Fibroblast of skin of scalp (primary cell): ENCODE data around the gene LTBP4.
A peak's percentile ranks its signal among the peaks of the same experiment; 100 is the strongest.
"Not testable (repeated sequence)": the region's sequence is repeated elsewhere in the genome, so short reads cannot be mapped to it uniquely, and the experiment has no call there.

ENCODE experiments used
- DNase-seq: peaks from one replicate; pipeline ENCODE4 v3.0.0-alpha.2; 2013

Gene LTBP4

DNA sequence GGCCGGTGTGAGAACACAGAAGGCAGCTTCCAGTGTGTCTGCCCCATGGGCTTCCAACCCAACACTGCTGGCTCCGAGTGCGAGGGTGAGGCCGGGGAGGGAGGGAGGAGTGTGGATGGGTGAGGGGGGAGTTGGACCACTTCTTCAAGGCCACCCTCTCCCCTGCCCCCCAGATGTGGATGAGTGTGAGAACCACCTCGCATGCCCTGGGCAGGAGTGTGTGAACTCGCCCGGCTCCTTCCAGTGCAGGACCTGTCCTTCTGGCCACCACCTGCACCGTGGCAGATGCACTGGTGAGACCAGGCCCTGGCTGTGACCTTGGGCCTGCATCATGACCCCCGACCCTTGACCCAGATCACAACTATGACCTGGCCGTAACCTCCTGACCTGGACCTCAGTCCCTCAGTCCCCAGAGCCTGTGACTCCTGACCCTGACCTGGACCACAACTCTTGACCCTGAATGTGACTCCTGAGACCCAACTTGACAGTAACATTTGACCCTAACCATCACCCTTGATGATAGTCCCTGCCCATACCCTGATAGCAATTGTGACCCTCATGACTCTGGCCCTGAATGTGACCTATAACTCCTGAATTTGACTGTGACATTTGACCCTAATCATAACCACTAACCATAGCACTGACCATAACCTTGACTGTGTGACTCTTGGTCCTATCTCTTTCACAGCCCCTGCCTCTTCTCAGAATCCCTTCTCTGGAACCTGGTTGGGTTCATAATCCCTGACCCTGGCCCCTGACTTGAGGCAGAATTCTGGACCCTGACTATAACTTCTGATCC is 10.9 kb downstream of the LTBP4 start:
- no peak for DNase-seq

DNA sequence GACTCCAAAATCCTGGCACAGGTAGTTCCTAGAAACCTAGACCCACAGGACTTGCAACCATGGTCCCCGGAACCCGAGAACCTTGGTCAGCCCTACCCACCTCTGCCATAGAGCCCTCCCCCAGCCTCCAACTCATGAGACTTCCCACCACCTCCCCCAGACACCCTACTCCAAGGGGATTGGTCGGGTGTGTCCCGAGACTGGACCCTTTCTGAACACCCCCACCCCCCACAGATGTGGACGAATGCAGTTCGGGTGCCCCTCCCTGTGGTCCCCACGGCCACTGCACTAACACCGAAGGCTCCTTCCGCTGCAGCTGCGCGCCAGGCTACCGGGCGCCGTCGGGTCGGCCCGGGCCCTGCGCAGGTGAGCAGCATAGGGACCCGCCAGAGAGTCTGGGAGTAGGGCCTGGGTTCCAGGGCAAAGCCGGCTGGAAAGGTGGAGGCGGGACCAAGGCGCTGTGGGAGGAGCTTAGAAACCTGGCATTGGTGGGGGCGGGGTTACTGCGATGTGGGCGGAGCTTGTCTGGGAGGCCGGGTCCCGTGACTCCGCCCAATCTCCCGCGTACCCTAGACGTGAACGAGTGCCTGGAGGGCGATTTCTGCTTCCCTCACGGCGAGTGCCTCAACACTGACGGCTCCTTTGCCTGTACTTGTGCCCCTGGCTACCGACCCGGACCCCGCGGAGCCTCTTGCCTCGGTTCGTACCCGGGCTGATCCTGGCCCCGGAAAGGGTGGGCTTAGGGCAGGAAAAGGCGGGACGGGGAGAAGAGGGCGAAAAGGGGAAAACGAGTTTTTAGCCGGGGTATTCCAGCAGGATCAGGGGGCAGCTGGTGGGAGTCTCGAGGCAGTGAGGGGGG is 11.9 kb downstream of the LTBP4 start:
- peak; percentile 35 for DNase-seq

DNA sequence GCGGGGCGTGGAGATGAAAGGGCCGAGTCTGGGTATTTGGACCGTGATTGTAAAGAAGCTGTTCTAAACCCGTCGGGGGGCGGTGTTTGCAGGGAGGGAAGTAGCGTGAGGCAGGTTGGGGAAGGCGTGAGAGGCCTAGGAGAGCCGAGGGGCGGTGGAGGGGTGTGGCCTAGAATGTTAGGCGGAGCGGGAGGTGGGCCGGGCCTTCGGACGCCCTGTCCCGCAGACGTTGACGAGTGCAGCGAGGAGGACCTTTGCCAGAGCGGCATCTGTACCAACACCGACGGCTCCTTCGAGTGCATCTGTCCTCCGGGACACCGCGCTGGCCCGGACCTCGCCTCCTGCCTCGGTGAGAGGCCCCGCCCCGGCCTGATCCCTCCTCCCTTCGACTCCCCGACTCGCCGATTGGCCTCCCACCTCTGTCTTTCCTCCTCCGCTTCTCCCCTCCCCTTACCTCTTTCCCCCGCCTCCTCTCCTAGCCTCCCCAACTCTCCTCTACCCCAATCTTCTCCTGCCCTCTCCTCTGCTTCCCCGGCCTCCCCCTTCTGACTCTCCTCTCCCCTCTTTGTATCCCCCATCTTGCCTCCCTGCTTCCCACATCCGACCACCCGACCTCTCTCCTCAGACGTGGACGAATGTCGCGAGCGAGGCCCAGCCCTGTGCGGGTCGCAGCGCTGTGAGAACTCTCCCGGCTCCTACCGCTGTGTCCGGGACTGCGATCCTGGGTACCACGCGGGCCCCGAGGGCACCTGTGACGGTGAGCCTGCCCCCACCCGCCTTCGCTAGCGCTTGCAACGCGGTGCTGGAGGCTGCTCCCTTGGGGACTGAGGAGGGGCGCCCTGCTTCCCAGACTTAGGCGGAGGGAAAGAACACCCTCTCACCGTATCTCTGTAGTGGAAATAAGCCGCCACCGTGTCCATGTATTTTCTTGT is 12.8 kb downstream of the LTBP4 start:
- DNase-seq: peak; percentile 79

DNA sequence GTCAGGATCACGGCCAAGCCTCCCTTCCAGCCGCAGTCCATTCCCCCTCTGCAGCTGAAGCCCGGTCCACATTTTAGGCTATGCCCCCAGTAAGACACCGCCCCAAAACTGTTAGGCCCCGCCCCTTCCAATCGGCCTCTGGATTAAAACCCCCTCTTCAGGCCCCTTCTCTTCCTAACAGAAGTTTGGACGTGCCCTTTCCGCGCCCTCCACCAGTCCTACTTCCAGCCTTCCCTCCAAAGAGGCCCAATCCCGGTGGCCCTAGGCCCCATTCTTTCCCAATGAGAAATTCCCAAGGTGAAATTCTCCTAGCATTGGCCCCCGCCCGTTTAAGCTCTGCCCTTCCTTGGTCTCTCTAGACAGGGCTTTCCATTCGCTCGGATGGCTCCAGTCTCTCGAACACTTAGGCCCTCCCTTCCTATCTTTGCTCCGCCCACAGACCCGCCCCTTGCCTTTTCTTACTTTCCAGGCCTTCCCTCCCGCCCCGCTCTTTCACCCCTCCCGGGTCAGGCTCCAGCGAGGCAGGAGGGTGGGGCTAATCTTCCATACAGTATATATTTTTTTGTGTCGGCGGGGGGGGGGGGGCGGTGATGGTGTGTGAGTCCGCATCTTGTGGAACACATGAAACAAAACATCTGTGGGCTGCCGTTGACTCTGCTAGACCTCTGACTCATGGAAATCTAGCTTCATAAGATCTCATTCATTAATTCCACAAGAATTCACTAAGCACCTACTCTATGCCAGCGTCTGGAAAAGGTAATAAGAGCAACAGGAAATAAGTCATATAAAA is 13.6 kb downstream of the LTBP4 start:
- DNase-seq: peak; percentile 94

DNA sequence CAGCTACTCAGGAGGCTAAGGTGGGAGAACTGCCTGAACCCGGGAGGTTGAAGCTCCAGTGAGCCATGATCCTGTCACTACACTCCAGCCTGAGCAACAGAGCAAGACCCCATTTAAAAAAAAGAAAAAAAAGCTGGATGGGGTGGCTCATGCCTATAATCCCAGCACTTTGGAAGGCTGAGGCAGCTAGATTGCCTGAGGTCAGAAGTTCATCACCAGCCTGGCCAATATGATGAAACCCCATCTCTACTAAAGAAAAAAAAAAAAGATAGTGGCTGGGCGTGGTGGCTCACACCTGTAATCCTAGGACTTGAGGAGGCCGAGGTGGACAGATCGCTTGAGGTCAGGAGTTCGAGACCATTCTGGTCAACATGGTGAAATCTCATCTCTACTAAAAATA is 15.0 kb downstream of the LTBP4 start:
- DNase-seq: no peak

DNA sequence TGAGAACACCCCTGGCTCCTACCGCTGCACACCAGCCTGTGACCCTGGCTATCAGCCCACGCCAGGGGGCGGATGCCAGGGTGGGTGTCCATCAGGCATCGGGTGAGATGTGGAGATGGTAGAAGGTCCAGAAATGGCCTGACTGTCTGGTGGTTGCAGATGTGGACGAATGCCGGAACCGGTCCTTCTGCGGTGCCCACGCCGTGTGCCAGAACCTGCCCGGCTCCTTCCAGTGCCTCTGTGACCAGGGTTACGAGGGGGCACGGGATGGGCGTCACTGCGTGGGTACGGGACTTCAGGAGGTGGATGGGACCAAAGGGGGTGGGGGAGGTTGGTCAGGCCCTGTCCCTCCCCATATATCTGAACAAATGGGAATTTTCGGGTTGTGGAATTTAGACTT is 15.8 kb downstream of the LTBP4 start:
- no peak for DNase-seq

DNA sequence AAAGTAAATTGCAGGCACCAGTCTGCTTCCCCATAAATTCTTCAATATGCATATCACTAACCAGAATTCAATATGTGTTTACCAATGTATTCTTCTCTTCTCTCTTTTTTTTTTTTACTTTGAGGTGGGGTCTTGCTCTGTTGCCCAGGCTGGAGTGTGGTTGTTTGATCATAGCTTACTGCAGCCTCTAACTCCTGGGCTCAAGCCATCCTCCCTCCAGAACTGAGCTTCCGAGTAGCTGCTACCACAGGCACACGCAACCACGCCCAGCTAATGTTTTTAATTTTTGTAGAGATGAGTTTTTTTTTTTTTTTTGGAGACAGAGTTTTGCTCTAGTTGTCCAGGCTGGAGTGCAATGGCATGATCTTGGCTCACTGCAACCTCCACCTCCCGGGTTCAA is 16.8 kb downstream of the LTBP4 start:
- DNase-seq: no peak

DNA sequence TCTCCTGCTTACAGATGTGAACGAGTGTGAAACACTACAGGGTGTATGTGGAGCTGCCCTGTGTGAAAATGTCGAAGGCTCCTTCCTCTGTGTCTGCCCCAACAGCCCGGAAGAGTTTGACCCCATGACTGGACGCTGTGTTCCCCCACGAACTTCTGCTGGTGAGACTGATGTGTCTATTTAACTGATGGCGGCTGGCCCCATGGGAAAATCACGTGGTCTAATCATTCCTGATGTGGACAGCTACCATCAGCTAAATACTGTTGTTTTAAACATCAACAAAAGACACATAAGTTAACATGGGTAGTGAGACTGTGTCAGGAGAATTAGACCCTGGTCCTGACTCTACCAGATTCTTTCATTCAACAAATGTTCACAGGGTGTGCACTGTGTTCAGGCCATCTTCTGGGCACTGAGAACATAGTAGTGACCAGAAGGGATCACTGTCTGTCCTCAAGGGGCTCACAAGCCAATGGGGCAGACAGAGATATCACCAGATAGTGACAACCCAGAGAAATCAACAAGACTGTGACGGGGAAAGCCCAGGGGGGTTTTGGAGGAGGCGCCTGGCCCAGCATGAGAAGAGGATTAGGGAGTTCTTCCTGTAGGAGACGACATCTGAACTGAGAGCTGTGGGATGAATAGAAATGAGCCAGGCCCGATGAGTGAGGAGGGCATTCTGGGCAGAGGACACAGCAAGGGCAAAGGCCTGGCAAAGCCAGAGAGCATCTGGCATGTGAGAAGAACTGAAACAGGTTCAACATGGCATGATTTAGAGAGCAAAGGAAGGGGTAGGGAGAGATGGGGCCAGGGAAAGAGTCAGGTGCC is 18.4 kb downstream of the LTBP4 start:
- DNase-seq: no peak

DNA sequence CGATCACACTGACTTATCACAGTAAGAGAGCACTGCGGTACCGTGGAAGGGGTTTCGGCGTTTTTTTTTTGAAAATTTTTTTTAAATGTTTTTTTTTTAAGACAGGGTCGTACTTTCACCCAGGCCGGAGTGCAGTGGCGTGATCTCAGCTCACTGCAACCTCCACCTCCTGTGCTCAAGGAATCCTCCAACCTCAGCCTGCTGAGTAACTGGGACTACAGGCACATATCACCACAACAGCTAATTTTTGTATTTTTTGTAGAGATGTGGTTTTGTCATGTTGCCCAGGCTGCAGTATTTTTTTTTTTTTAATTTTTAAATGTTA is 19.0 kb downstream of the LTBP4 start:
- DNase-seq: no peak

DNA sequence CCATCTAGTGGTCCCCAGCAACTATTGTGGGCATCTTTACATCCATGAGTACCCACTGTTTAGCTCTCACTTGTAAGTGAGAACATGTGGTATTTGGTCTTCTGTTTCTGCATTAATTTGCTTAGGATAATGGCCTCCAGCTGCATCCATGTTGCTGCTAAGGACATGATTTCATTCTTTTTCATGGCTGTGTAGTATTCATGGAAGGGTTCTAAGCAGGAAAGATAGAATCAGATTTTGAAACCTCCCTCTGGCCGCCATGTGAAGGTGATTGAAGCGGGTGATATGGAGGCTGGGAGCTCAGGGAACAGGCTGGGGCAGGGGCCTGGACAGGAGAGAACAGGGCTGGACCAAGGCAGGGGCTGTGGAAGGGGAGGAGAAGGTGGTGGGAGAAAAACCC is 20.1 kb downstream of the LTBP4 start:
- no peak for DNase-seq

DNA sequence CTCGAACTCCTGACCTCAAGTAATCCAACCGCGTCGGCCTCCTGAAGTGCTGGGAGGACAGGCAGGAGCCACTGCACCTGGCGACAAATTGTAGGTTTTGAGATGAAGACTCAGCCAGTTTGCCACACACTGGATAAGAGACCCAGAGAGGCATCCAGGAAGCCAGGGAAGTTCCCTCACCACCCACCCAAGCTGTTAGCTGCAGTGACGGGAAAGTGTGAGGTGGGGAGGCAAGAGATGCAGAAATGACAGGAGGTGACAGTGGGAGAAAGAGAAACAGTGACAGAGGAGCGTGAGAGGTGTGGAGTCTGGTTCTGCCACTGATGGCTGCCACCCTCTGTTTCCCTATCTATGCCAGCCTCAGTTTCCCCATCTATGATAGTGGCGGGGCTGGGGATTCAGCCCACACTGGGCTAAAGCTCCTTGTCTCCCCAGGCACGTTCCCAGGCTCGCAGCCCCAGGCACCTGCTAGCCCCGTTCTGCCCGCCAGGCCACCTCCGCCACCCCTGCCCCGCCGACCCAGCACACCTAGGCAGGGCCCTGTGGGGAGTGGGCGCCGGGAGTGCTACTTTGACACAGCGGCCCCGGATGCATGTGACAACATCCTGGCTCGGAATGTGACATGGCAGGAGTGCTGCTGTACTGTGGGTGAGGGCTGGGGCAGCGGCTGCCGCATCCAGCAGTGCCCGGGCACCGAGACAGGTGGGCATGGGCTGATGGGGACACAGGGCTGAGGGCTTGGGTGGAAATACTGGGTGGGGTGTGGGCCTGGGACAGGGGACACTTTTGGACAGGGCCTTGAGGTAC is 21.0 kb downstream of the LTBP4 start:
- DNase-seq: no peak

DNA sequence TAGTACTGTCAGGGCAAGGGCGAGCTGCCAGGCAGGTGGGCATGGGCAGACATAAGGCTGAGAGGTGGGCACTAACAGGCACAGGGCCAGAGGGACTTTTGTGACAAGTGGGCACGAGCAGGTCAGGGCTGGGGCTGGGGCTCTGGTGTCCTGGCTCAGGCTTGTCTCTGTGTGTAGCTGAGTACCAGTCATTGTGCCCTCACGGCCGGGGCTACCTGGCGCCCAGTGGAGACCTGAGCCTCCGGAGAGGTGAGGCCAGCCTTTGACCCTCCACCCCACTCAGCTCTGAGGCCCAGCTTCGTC is 21.6 kb downstream of the LTBP4 start:
- DNase-seq: no peak

DNA sequence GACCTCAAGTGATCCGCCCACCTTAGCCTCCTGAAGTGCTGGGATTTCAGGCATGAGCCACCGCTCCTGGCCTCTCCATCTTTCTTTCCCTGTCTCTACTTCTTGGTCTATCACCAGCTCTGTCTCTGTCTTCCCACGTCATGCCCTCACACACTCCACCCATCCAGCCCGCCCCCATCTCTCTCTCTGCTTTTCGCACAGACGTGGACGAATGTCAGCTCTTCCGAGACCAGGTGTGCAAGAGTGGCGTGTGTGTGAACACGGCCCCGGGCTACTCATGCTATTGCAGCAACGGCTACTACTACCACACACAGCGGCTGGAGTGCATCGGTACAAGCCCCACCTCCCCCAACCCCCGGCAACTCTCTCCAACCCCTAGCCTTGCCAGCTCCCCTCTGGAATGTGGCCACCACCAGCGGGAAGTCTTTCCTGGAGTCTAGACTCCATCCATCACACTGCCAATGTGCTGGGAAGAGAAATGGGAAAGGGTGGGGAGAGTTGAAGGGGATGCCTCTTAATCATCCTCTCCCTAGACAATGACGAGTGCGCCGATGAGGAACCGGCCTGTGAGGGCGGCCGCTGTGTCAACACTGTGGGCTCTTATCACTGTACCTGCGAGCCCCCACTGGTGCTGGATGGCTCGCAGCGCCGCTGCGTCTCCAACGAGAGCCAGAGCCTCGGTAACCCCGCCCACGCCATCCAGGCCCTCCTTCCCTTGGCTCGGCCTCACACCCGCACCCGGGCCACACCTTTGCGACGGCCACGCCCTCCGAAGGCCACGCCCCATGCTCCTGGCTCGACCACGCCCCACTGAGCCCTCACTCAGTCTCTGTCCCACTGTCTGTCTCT is 22.5 kb downstream of the LTBP4 start:
- peak; percentile 84 for DNase-seq

DNA sequence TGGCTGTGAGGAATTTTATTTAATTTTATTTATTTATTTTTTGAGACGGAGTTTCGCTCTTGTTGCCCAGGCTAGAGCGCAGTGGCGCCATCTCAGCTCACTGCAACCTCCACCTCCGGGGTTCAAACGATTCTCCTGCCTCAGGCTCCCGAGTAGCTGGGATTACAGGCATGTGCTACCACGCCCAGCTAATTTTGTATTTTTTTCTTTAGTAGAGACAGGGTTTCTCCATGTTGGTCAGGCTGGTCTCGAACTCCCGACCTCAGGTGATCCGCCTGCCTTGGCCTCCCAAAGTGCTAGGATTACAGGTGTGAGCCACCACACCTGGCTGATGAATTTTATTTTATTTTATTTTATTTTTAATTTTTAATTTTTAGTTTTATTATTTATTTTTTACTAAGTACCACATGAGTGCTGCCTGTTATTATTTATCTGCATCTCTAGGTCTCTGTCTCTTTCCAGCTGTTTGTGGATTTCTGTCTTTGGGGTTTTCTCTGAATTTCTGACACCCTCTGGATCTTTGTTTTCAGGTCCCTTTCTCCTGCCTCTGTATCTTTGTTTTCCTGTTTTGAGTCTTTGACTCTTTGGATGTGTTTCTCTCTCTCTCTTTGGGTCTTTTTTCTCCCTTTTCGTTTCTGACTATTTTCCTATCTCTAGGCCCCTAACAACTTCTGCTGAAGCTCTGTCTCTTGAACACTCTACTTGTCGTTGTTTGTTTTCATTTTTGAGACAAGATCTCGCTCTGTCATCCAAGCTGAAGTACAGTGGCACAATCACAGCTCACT is 23.4 kb downstream of the LTBP4 start:
- DNase-seq: not testable (repeated sequence)

DNA sequence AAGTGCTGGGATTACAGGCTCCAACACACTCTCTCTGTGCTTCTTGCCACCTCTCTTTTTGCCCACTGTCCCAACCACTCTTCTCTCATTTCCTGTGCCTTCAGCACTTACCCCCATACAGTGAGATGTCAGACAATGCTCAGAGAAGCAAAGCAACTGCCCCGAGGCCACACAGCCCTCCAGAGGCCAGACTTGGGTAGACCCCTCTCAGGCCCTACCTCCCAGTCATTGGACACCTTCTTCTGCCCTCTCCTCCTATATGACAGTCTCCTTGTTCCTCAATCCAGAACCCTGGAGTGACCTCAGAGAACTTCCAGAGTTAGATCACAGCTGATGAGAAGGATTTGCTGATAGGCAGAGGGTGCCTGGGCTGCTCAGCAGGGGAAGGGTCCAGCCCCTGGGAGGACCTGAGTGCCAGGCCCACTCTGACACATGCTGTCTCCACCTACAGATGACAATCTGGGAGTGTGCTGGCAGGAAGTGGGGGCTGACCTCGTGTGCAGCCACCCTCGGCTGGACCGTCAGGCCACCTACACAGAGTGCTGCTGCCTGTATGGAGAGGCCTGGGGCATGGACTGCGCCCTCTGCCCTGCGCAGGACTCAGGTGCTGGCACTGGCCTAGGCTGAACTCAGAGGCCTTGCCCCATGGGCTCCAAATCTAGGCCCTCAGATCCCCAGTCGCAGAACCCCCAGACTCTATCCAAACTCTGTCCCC is 24.4 kb downstream of the LTBP4 start:
- no peak for DNase-seq

DNA sequence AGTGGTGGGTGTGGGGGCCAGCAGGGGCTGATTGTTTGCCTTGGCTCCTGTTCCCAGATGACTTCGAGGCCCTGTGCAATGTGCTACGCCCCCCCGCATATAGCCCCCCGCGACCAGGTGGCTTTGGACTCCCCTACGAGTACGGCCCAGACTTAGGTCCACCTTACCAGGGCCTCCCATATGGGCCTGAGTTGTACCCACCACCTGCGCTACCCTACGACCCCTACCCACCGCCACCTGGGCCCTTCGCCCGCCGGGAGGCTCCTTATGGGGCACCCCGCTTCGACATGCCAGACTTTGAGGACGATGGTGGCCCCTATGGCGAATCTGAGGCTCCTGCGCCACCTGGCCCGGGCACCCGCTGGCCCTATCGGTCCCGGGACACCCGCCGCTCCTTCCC is 25.7 kb downstream of the LTBP4 start:
- DNase-seq: no peak

DNA sequence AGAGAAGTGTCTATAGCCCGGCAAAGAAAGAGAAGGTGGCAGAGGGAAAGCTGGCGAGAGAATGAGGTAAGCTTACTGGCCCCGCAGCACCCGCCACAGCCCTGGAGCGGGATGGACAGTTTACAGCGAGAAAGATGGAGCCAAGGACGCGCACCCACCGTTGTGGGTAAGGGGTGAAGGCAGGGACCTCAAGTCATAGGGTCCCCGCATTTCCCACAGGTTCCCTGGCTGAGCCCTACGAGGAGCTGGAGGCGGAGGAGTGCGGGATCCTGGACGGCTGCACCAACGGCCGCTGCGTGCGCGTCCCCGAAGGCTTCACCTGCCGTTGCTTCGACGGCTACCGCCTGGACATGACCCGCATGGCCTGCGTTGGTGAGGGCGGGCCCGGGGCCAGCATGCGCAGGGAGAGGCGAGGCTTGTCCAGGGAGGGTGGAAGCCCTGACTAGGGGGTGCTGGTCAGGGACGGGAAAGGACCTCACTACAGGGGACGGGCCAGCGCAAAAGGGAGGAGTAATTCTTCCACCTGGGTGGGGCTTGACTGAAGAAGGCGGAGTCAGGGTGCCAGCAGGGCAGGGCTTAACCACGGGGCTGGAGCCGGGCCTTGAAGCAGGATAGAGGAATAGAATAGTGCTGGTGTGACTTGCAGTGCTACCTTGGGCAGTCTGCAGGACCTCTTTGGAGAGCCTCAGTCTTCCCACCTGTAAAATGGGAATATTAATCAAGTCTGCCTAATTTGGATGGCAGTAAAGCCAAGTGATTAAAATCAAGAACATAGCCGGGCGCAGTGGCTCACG is 26.5 kb downstream of the LTBP4 start:
- no peak for DNase-seq
